ENCODE results near the gene ANO9. TPM values are rescaled to one million over a fixed set of nuclear protein-coding genes. Genes with fewer than 3 reads are reported as not detected.
A peak's percentile ranks its signal among the peaks of the same experiment; 100 is the strongest.

The ANO9 gene
- total and polyA plus RNA-seq, 9 donors = 0.12 to 11.4 (median 0.77) TPM

DNA sequence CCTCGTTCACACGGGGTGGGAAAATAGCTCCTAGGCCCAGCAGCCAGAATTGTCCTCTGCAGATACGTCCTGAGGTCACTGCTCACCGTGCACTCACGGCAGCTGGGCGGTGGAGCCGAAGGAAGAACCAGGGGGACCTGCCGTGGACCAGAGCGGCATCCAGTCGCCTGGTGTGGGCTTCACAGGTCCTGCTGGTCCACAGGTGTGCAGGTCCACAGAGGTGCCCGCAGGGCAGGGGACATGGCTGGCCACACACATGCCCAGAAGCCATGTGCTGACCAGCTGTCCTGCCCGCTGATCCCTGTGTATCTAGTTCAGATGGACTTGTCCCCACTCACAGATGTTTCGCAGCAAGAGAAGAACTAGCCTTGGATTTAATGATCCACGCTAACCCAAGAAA, 58.4 kb downstream of the ANO9 start:
- no peak overlapping the region for H3K4me3 ChIP-seq

DNA sequence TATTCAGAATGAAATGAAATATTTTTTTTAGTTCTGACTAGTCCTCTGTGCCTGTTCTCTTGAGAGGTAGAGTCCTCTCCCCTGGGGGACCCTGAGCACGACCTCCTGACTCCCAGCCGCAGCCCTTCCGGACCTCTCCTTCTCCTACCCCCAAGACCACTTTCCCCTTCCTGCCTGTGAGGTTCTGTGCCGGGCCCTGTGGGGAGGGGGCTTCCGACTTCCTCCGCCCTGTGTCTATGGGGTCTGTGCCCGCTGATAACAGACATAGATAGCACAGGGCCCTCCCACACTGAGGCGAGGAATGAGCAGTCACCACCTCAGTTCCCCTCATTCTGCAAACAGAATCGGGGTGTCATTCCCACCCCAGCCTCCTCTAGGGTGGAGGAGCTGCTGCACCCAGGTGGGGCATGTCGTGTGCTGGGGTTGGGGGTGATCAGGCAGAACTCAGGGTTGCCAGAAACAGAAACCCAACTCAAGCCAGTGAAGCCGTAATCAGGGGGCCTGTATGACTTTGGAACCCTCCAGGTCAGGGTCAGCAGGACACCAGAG, 59.7 kb downstream of the ANO9 start:
- no peak for DNase-seq
- 74 to 81% (median 79%) methylated on average over 11 of the region's 11 CpGs for WGBS, 3 donors
- no peak overlapping the region for H3K27ac ChIP-seq
- H3K4me1 ChIP-seq (ENCODE audit: insufficient read depth) = no peaks in the 10 kb centered on the region
- TF ChIP-seq, protein P1, sequence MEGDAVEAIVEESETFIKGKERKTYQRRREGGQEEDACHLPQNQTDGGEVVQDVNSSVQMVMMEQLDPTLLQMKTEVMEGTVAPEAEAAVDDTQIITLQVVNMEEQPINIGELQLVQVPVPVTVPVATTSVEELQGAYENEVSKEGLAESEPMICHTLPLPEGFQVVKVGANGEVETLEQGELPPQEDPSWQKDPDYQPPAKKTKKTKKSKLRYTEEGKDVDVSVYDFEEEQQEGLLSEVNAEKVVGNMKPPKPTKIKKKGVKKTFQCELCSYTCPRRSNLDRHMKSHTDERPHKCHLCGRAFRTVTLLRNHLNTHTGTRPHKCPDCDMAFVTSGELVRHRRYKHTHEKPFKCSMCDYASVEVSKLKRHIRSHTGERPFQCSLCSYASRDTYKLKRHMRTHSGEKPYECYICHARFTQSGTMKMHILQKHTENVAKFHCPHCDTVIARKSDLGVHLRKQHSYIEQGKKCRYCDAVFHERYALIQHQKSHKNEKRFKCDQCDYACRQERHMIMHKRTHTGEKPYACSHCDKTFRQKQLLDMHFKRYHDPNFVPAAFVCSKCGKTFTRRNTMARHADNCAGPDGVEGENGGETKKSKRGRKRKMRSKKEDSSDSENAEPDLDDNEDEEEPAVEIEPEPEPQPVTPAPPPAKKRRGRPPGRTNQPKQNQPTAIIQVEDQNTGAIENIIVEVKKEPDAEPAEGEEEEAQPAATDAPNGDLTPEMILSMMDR (IDR thresholded peaks at IDR 0.05) = no peak
- TF ChIP-seq EP300 (IDR thresholded peaks at IDR 0.05) (no peak), POLR2A (IDR thresholded peaks at IDR 0.05) (no peak)
- no peak overlapping the region for H3K4me3 ChIP-seq
- no peaks in the 10 kb centered on the region for H3K27me3 ChIP-seq
- no peaks in the 10 kb centered on the region for H3K36me3 ChIP-seq
- H3K9me3 ChIP-seq = peaks cover 0 to 5% of the 10 kb centered on the region in 2 donors
- intact Hi-C loops (cut with DNase I) = no loop called here

More for the DNA sequence above, 58.4 kb downstream of the ANO9 start:
- 78 to 87% (median 84%) methylated on average over 14 of the region's 14 CpGs for WGBS, 3 donors
- no peaks in the 10 kb centered on the region for H3K36me3 ChIP-seq
- H3K9me3 ChIP-seq = peaks cover 0 to 5% of the 10 kb centered on the region in 2 donors
- H3K27me3 ChIP-seq = no peaks in the 10 kb centered on the region
- DNase-seq = no peak
- H3K4me1 ChIP-seq (ENCODE audit: insufficient read depth) = no peaks in the 10 kb centered on the region
- intact Hi-C loops (cut with DNase I) = no loop called here
- TF ChIP-seq, protein P1 (IDR thresholded peaks at IDR 0.05) = no peak
- no peak for TF ChIP-seq EP300 (IDR thresholded peaks at IDR 0.05)
- TF ChIP-seq POLR2A (IDR thresholded peaks at IDR 0.05) = no peak
- H3K27ac ChIP-seq = no peak overlapping the region

DNA sequence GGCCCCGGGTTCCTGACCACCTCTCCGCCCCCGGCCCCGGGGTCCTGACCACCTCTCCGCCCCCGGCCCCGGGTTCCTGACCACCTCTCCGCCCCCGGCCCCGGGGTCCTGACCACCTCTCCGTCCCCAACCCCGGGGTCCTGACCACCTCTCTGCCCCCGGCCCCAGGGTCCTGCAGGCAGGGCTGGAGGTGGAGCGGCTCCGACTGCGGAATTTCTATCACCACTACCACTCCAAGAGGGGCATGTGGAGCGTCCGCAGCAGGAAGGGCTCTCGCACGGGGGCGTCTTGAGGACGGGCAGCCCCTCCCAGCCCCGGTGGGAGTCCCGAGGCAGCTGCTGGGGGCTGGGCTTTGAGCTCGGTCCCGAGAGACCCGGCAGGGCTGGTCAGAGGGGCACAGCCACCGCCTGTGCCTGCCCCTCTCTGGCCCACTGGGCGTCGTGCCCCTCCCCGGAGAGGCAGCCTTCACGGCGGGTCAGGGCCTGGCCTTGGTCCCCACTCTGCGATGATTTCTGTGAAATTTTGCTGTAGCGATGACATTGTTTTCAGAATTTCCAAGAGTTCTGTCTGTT, 60.2 kb downstream of the ANO9 start:
- H3K9me3 ChIP-seq = no peaks in the 10 kb centered on the region
- H3K4me1 ChIP-seq (ENCODE audit: insufficient read depth) = no peaks in the 10 kb centered on the region
- TF ChIP-seq POLR2A (IDR thresholded peaks at IDR 0.05) (no peak), EP300 (IDR thresholded peaks at IDR 0.05) (no peak)
- TF ChIP-seq, protein P1 (IDR thresholded peaks at IDR 0.05) = no peak
- 64 to 77% (median 70%) methylated on average over 27 to 34 of the region's 35 CpGs for WGBS, 3 donors
- no peaks in the 10 kb centered on the region for H3K27me3 ChIP-seq
- DNase-seq = peak in 1 of 5 donors; percentile 30
- no peak overlapping the region for H3K27ac ChIP-seq
- intact Hi-C loops (cut with DNase I) = no loop called here
- no peak overlapping the region for H3K4me3 ChIP-seq
- no peaks in the 10 kb centered on the region for H3K36me3 ChIP-seq

DNA sequence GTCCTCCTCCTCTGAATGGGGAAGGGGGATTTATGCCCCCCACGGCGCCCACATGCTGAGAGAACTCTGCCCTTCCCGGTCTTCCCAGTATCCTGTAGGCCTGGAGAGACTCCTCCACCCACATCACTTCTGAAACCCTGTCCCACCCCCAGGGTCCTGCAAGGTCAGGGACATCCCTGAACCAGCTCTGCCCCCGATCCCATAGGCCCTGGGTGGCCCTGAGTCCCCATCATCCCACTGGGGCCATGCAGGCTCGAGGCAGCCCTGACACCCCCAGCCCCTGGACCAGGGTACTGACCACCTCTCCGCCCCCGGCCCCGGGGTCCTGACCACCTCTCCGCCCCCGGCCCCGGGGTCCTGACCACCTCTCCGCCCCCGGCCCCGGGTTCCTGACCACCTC, 60.8 kb downstream of the ANO9 start:
- 76 to 91% (median 86%) methylated on average over 12 to 14 of the region's 14 CpGs for WGBS, 3 donors
- intact Hi-C loops (cut with DNase I) = no loop called here
- Histone ChIP-seq H3K36me3 (no peaks in the 10 kb centered on the region), H3K4me1 (ENCODE audit: insufficient read depth) (no peaks in the 10 kb centered on the region), H3K27me3 (no peaks in the 10 kb centered on the region), H3K9me3 (no peaks in the 10 kb centered on the region), H3K27ac (no peak overlapping the region), H3K4me3 (no peak overlapping the region)
- TF ChIP-seq, protein P1 (IDR thresholded peaks at IDR 0.05) = no peak
- TF ChIP-seq EP300 (IDR thresholded peaks at IDR 0.05) (no peak), POLR2A (IDR thresholded peaks at IDR 0.05) (no peak)
- no peak for DNase-seq
